GM21528 (cell line): Measurements from ENCODE around the gene OSBPL8.

Experiments used
- ATAC-seq: cut with Tn5 transposase; IDR thresholded peaks from one replicate; pipeline ENCODE4 v1.9.1; 2021; ENCODE audit warnings: mild to moderate bottlenecking, moderate library complexity; ENCODE audit not compliant: unreplicated experiment, low FRiP score

The OSBPL8 gene, protein sequence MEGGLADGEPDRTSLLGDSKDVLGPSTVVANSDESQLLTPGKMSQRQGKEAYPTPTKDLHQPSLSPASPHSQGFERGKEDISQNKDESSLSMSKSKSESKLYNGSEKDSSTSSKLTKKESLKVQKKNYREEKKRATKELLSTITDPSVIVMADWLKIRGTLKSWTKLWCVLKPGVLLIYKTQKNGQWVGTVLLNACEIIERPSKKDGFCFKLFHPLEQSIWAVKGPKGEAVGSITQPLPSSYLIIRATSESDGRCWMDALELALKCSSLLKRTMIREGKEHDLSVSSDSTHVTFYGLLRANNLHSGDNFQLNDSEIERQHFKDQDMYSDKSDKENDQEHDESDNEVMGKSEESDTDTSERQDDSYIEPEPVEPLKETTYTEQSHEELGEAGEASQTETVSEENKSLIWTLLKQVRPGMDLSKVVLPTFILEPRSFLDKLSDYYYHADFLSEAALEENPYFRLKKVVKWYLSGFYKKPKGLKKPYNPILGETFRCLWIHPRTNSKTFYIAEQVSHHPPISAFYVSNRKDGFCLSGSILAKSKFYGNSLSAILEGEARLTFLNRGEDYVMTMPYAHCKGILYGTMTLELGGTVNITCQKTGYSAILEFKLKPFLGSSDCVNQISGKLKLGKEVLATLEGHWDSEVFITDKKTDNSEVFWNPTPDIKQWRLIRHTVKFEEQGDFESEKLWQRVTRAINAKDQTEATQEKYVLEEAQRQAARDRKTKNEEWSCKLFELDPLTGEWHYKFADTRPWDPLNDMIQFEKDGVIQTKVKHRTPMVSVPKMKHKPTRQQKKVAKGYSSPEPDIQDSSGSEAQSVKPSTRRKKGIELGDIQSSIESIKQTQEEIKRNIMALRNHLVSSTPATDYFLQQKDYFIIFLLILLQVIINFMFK

DNA sequence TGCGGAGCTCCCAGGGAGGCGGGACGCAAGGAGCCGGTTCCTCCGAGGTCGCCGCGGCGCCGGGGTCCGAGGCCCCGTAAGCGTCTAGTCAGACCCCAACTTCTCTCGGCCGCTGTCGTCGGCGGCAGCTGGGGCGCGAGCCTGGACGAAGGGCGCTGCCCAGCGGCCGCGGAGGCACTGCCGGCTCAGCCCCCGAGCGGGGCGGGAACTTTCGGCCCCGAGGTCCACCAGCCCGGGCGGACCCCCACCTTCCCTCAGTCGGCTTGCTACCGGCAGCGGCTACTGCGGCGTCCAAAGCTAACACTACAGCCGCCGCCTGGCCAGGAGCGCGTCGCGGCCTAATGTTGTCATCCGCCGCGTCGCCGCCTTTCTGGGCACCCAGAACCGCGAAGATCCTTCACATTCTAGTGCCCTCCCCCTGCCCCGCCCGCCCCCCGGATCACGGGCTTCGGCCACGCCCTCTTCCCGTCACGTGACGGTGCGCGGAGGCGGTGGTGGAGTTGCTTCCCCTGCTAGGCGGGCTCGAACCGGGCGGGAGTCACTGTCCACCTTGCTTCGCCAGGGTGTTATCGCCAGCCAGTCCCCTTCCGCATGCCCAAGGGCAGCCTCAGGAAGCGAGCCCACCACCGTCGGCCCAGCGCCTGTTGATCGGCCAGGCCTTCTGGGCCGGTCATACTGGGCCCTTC lies at the start of gene OSBPL8:
OSBPL8 (minus strand) TSS at position 372 of the 686 bp plus-strand sequence. CDS start 72,220 bp downstream, outside the sequence.
- peak; percentile 88 for ATAC-seq

DNA sequence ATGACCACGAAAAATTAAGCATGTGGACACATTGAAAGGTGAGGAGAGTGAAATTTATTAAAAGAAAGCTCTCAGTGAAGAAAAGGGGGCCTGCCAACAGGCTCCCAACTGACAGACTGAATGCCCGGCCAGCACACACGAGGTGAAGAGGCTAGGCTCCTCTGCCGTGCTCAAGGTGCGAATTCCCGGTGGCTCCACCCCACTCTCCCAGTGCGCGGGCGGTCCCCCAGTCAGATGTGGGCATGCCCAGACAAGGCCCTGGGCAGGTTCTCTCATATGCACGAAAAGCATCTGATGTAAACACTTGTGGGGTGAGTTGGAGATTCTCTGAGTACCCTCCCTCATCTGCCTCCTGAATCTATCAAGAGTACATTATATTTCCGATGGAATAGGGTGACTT lies 48.5 kb upstream of the OSBPL8 start:
- ATAC-seq = no peak

DNA sequence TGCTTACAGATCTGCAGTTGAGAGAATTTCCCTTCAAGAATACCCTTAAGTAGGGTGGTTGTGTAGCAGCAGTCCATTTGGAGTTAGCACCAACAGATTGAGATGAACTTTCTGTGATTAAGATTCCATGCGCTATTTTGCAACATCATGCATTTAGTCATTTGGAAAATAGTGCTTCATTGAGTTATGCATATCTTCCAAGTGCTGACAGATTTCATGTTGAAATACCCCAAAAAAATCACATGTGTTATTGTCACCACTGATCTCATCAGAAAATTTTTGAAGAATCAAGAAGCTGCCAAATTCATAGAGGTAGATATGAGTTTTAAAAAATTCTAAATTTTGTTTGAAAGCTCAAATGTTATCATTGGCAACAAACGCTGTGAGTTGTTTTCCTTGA lies 35.5 kb upstream of the OSBPL8 start:
- ATAC-seq = no peak

DNA sequence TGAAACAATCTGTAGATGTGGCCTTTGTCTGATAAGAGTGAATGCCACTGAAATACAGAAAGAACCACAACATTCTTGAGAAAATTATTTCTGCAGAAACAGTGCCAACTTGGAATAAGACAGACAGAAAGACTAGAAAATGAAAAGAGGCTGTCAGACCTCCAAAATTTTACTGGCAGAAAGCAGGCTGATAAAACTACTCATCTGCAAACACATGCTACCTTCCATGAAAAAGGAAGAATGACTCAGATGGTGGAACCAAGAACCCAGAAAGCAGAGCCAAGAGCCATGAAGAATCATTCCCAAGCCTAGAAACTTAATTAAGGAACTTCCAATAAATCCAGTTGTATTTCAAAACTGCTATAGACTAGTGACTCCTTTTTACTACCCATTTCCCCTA lies 31.9 kb upstream of the OSBPL8 start:
- no peak for ATAC-seq

DNA sequence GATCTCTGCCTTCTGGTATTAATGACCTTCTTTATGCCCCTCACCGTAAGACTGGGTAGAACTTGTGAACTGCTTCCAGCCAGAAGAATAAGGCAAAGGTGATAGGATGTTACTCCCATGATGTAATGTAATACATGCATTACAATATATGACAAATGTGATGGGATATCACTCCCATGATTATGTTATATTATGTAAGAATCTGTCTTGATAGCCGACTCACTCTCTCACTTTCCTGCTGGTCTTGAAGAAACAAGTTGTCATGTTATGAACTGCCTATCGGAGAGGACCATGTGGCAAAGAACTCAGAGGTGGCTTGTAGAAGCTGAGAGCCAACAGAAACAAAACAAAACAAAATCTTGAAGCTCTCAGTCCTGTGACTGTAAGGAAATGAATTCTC lies 30.6 kb upstream of the OSBPL8 start:
- no peak for ATAC-seq

DNA sequence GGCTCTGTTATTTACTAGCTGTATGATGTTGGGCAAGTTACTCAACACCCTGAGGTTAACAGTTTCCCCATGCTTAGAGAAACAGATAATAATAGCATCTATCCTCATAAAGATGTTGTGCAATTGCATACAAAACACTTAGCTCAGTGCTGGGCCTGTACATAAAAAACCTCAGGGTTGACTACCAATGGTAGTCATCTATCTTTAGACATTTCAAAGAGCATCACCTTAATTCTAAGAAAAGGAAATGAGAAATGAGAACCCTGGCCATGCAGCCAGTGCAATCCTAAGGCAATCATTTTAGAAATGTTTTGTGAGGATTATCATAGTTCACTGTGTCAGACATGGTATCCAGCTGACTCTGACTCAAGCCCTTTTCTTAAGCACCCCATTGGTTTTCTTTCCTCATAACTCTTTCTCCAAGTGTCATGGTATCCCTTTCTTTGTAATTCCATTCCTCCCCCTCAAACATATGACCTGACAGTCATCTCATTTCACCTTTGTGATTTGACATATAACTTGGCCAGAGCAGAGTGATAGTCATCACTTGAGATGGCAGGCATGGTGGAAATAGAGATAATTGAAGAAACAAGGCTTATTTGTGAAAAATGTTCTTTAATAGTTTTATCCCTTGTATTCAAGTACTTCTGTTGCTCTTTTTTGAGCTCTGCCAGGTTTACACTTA lies 29.5 kb upstream of the OSBPL8 start:
- no peak for ATAC-seq

DNA sequence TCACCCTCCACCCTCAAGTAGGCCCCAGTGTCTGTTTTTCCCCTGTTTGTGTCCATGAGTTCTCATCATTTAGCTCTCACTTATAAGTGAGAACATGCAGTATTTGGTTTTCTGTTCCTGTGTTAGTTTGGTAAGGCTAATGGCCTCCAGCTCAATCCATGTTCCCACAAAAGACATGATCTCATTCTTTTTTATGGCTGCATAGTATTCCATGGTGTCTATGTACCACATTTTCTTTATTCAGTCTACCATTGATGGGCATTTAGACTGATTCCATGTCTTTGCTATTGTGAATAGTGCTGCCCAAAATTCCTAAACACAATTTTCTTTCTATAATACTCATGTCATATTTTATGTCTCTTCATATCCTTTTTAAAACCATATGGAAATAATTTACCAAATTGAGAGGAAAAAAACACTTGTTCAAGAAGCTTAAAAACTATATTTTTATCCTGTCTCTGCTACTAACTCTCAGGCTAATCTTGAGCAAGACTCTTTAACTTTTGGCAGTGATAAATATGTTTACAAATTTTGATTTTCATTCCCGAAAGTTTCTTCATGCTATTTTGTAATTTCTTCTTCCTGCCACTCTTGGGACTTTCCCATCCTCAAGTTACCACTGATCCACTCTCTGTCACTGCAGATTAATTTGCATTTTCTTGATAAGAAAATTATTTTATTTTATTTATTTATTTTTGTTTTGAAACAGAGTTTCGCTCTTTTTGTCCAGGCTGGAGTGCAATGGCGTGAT lies 28.0 kb upstream of the OSBPL8 start:
- no peak for ATAC-seq

DNA sequence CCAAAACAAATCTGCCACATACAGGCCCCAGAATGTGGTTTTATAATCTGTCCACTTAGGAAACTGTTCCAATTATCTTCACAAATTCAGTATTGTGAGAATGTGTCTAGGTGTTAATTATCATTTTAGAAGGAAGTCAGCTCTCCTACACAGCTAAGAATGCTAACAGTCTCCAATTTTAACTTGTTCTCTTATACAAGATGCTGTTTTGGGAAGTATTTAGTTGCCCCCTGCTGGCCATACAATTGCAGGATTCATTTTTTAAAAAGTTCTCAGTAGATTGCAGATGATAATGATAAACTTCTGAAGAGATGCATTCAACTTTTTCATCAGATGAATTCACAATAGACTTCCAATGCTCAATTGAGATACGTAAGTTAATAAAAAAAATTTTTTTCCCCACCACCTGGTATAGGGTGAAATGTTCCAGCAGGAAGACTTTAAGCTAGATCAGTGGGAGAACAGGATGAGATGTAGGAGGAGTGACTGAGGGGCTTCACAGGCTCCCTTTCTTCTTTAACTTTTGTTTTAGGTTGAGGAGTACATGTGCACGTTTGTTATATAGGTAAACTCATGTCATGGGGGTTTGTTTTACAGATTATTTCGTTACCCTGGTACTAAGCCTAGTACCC lies 27.3 kb upstream of the OSBPL8 start:
- ATAC-seq = peak; percentile 75

DNA sequence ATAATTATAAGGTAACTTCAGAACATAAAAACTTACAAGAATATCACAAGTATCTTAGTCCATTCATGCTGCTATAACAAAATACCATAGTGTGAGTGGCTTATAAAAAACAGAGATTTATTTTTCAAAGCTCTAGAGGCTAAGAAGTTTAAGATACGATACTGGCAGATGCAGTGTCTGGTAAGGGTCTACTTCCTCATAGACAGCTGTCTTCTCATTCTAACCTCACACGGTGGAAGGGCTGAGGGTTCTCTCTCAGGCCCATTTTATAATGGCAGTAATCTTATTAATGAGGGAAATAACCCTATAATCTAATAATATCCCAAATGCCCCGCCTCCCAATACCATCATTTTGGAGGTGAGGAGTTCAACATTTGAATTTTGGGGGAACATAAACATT lies 23.7 kb upstream of the OSBPL8 start:
- no peak for ATAC-seq

DNA sequence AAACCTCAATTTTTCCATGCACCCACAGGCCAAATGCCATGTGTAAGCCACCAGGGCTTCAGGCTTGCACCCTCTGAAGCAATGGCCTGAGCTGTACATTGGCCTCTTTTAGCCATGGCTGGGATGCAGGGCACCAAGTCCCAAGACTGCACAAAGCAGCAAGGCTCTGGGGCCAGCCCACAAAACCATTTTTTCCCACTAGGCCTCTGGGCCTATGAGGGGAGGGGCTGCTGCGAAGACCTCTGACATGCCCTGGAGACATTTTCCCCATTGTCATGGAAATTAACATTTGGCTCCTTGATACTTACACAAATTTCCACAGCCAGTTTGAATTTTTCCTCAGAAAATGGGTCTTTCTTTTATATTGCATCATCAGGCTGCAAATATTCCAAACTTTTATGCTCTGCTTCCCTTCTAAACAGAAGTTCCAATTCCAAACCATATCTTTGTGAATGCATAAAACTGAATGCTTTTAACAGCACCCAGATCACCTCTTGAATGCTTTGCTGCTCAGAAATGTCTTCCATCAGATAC lies 14.3 kb upstream of the OSBPL8 start:
- no peak for ATAC-seq

DNA sequence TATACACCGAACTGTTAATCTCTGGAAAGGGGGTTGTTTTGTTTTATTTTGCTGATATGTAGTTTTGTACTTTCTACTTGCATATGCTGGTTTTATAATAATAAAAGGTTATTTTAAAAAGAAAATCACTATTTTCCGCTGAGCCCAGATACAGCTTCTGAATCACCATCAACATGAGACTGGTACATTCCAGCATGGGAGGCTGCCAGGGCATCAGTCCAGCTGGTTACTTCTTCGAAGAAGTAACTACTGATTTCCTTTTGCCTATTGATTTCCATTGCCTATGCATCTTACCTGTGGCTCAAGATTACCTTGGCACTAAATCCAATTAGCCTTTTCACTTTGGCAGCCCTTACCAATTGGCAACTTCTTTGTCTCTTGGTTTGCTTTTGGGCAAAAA lies 11.7 kb upstream of the OSBPL8 start:
- no peak for ATAC-seq

DNA sequence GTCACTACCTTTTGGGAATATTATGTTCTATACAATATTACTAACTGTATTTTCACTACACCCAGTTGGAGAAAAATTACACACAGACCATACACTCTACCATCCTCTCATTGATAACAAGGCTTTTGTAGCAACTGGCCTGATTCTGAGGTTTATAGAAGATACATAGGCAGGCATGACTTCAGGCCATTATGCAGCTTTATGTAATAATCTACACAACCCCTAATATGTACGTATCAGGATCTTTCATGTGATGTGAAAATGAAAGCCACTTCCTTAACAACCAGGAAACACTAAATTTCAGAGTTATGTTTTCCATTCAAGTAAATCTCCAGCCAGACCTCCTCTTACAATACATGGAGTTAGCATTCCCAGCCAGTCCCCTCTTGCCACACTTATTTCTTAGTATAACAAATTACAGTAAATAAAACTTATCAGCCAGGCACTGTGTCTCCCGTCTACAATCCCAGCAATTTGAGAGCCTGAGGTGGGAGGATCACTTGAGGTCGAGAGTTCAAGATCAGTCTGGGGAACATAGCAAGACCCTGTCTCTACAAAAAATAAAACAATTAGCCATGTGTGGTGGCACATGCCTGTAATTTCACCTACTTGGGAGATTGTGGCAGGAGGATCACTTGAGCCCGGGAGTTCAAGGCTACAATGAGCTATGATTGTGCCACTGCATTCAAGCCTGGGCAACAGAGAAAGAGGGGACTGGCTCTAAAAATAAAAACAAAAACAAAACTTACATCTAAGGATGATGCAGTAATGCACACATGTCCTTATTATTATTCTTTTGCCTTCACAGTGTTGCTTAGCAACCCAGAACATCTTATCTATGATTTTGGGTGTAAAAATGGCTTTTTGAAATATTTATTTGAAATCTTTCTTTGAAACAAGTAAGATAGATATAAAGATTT lies 10.4 kb upstream of the OSBPL8 start:
- no peak for ATAC-seq

DNA sequence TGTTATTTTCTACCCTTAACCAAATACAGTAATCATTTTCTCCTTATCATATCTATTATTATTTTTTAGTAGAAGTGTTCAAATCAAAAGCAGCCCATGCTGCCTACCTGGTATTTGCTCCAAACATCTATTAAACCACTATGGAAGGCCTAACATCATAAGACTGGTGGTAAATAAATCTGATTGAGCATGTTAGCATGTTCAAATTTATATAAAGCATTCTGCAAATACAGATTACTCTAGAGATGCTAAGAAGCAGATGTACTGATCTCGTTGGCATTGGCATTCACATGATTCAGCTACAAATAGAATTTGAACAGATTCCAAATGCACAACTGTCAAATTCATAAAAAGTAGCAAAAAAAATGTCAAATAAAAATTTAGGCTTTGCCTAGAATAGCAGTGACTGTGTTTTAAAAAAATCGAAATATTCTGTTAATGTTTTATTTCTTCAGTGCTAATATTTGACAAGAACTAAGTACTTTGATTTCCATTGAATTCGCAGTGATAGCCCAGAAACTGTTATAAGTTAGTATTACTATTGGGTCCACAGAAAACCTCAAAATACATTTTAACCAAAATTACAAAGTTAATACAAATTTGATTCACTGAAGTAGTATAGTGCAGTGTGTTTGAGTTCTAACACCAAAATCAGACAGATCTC lies 9.4 kb upstream of the OSBPL8 start:
- ATAC-seq = no peak

DNA sequence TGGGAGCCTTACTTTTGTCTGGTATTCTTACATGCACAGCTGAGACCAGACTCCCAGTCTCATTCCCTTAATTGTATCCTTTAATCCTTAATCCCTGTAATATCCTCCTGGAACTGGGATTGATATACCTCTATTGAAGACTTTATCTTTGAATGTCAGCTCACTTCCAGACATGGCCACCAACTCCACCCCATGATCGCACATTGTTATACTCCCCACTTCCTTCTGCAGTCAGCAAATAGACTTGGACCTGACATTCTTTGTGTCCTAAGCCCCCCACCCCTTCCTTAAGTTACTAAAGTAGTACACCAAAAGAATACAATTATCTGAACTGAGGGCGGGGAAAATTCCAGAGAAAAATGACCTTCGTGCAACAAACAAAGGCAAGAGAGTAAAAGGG lies 8.6 kb upstream of the OSBPL8 start:
- ATAC-seq = no peak

DNA sequence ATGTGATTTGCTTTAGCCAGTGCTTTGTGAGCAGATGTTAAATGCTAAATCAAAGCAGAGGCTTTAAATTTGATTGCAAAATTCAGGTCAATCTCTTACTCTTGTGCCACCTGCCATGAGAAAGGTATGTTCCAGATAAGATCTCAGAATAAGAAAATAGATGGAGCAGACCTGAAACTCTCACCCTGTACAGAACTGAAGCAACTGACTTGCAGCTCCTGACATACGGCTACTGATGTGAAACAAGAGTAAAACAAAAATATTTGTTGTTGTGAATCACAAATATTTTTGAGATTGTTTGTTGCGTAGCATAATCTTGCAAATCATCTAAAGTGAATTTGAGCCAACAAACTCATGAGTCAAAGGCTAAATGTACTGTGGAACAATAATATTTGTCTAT lies 3.5 kb upstream of the OSBPL8 start:
- ATAC-seq = no peak

DNA sequence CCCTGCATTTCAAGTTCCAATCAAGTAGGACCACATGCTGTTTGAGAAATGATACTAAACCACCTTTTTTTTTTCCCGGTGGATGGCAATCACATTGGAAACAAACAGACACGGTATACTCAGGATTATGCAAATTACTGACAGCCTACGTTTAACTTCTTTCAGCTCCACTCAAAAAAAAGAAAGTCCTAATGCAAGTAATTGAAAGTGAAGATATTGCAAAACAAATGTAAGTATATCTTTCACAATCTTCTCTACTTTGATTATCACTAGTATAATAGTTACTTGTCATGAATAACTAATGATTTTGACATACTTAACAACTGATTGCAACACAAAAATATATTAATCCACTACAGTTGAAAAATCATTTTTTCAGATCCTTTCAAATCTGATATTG lies 2.6 kb upstream of the OSBPL8 start:
- ATAC-seq = no peak

DNA sequence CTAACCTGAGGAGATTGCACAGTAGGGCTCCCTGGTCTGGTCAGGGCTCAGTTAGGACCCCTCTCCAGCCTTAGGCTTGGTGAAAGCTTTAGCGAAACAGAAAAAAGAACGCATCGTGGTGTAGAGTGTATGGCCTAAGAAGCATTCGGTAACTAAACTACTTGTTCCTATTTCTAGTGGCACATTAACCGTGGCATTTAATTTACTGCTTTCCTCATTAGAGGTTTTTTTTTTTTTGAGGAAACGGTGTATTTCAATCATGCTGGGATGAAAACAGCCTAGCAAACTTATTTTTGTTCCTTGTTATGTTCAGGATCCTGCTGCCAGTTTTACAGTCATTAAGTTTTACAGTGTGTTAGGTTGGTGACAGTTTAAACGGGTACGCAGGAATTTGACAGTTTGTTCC lies 518 bp upstream of the OSBPL8 start:
- peak; percentile 49 for ATAC-seq
